Activated CD8-positive, alpha-beta memory T cell treated with anti-CD3 and anti-CD28 coated beads for 24 hours (primary cell): Measurements from ENCODE around the gene DUT.
A peak's percentile ranks its signal among the peaks of the same experiment; 100 is the strongest.
"Not testable (repeated sequence)": the region's sequence is repeated elsewhere in the genome, so short reads cannot be mapped to it uniquely, and the experiment has no call there.

Experiments used
- DNase-seq: peaks from one replicate; pipeline ENCODE4 v3.0.0-alpha.2; 2020

The DUT gene

DNA sequence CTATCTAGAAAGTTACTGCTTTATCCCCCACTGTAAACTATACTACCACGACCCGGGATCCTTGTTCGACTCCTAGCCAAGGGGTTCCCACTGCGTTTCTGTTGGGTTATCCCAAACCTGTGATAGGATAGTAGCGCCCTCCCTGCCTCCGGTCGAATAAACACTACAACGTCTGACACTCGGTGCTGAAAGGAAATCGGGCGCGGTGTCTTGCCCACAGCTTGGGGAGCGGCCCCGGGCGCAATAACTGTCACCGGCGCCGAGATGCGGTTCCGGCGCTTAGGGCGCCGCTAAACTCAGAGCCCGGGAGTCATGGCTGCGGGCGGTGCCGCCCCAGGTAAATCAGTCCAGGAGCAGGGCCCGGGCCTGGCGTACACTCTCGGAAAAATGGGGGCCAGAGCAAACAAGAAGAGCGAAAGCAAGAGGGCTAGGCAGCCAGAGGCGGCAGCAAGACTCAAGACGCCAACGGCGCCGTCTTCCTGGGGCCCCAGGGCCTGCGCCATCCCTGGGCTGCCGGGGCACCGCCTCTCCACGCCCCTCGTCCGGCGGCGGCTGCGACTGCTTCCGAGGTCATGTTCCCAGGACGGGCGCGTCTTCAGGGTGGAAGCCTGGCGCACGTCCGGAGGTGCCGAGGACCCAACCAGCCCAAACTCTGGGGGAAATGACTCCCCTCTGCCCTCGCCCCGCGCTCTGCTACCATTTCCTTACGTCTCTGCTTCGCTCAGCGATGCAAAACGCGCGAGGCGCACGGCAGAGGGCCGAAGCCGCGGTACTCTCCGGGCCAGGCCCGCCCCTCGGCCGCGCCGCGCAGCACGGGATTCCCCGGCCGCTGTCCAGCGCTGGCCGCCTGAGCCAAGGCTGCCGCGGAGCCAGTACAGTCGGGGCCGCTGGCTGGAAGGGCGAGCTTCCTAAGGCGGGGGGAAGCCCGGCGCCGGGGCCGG is at the start of gene DUT:
TSS of gene DUT (plus strand) at position 575 of the 941 bp plus-strand sequence. CDS start at position 662, 87 bp downstream.
- peak; percentile 93 for DNase-seq

- DNase-seq, result no peak
These were observed 49.6 kb upstream of the DUT start for GRCh38 chr15:48281674-48282073.

DNA sequence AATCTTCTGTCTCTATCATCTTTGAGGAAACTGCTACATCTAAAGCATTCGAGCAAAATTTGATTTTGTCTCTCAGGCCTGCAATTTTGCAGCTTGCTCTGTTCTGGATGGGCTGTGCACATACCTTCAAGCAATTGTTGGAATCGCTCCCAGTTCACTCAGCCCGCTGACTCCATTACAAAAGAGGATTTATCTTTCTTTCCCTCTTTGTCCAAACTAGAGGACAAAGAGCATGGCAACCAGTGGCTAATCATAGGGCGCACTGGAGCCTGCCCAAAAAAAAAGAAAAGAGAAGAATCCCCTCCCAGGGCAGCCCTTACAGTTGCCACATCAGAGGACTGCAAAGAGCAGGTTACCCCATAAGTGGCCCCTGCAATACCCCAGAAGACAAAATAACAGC is 49.0 kb upstream of the DUT start:
- DNase-seq, result no peak

GRCh38 chr15:48283396-48284145 is 47.7 kb upstream of the DUT start:
- no peak for DNase-seq

GRCh38 chr15:48285329-48286214 is 45.7 kb upstream of the DUT start:
- DNase-seq, result no peak

- no peak for DNase-seq
These were observed 41.6 kb upstream of the DUT start for GRCh38 chr15:48289628-48290027.

DNA sequence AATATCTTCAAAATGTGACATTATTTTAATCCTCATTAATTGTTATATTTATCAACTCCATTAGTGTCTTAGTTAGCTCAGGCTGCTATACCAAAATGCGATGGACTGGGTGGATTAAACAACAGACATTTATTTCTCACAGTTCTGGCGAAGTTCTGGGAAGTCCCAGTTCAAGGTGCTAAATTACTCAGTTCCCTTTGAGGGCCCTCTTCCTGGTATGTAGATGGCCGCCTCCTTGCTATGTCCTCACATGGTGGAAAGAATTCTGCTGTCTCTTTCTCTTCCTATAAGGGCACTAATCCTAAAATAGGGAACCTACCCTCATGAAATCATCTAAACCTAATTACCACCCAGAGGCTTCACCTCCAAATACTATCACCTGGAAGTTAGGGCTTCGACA is 38.8 kb upstream of the DUT start:
- no peak for DNase-seq

DNA sequence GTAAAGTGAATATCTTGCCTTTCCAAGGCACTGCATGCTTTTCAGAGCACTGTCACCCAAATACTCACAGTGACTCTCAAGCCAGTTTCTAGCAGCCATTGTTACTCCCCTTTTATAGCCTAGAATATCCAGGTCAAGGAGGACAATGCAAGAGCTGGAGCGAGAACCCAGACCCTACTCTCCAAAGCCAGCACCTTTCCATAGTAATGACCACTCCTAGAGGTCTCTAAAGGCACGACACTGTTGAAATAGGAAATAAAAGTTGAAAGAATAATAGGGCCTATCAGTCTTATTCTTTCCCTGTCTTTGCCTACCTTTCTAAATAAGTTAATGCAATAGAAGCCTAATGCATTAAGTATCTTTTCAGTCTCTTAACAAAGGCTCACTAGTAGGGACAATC is 33.6 kb upstream of the DUT start:
- DNase-seq, result no peak

- DNase-seq, result no peak
These were observed 32.3 kb upstream of the DUT start for GRCh38 chr15:48298914-48299313.

DNA sequence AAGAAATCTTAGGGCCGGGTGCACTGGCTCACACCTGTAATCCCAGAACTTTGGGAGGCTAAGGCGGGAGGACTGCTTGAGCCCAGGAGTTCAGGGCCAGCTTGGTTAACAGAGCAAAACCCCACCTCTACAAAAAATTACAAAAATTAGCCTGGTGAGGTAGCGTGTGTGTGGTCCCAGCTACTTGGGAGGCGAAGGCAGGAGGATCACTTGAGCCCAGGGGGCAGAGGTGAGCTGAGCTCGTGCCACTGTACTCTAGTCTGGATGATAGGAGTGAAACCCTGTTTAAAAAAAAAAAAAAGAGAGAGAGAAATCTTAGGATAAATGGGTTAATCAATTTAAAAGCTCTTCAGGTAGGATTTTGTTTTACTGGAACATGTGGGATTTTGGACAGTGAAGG is 31.2 kb upstream of the DUT start:
- DNase-seq, result no peak

DNA sequence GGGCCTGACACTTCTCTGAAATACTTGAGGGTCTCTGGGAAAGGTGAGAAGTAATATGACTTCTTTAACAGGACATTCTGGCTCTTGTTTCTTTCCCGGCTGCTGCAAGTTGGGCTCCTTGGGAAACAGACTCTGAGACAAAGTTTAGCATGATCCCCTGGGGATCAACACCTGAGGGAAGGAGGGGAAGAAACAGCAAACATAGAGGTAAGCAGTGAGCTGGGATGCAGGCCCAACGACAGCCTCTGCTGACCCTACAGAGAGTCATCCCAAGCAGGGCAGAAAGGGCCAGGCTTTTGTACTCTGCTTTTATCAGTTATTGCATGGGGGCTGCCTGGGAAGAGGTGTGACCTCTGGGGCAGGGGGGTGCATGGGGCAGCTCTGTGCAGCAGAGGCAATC is 26.8 kb upstream of the DUT start:
- no peak for DNase-seq

- no peak for DNase-seq
These were observed 24.6 kb upstream of the DUT start for GRCh38 chr15:48306639-48307038.

DNA sequence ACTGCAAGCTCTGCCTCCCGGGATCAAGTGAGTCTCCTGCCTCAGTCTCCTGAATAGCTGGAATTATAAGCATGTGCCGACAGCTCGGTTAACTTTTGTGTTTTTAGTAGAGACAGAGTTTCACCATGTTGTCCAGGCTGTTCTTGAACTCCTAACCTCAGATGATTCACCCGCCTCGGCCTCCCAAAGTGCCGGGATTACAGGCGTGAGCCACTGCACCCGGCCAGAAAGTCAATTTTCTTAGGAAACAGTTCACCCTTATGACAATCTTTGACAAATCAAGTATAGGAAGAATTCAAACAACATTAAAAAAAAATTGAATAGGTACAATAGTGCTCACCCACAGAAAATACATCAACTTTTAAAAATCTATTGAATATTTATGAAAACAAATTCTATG is 23.6 kb upstream of the DUT start:
- DNase-seq, result no peak

- no peak for DNase-seq
These were observed 21.5 kb upstream of the DUT start for GRCh38 chr15:48309740-48310139.

DNA sequence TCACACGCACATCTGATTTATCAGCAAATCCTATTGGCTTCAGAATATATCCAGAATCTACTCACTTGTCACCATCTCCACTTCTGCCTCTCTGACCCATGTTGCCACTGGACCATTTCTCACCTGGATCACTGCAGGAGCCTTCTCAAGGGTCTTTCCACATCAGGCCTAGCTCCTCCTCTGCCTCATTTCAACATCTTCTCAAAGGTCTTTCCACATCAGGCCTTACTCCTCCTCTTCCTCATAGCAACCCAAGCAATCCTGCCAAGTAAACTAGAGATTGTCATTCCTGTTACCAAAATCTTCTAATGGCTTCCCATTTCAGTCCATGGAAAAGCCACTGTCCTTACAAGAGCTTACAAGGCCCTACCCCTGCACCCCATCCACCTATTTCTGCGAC is 18.0 kb upstream of the DUT start:
- DNase-seq, result no peak

DNA sequence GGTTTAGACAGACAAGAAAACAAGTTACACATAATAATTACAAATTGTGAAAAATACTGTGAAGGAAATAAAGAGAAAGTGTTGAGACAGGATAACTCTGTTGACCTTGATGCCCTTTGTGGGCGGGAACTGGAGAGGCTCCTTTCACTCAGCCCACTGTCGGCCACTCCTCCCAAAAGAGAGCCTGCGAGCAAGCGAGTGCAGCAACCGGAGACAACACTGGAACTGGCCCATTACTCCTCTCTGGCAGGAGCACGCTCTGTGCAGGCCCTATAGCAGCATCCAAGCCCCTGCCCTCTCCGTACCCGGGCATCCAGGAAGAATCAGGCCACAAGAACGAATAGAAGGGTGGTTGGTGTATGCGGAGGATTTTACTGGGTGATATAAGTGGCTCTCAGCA is 16.2 kb upstream of the DUT start:
- DNase-seq, result no peak

DNA sequence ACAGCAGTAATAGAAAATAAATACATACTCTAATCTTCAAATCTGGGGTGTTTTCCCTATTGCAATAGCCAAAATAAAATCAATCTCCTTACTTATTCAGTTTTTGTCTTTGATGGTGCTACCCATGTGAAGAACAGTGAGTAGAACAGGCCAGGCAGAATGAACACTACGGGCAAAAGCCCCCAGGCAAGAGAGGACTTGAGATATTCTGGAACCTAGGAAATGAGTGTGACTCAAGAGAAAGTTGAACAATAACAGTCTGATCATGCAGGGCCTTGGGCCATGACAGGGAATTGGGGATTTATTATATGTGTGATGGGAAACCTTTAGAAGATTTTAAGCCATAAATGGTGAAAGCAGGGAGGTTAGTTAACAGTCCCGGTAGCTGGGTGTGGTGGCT is 14.0 kb upstream of the DUT start:
- no peak for DNase-seq

DNA sequence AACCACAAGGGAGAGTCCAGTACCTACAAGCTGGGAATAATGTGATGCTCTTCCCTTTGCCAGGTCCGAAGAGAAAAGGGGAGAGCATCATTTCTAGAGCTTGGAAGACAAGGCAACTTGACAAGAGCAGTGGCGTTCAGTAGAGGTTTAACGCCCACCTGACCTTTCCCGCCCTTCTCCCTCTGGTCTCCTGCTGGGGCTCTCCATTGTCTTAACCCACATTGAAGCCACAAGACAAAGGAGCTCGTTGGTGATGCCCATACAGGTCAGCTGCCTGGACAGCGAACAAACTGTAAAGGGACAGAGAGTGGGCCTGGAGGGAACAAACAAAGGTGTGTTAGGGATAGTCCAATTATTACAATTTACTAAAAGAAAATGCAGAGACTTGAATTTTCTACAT is 13.1 kb upstream of the DUT start:
- no peak for DNase-seq

- DNase-seq, result no peak
These were observed 7.9 kb upstream of the DUT start for GRCh38 chr15:48323294-48323693.

GRCh38 chr15:48324949-48325348 is 6.3 kb upstream of the DUT start:
- DNase-seq, result no peak

GRCh38 chr15:48325400-48325799 is 5.8 kb upstream of the DUT start:
- no peak for DNase-seq

DNA sequence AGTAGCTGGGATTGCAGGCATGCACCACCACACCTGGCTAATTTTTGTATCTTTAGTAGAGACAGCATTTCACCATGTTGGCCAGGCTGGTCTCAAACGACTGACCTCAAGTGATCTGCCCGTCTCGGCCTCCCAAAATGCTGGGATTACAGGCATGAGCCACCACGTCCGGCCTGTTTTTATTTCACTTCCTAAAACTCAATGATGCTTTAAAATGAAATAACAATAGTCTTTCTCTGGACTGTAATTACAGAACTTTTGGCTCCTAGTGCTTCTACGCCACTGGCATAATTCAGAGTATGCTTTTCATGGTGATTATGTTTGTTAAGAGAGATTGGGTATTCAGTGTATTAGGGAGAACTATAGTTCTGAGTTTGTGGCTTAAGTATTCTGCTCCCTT is 5.0 kb upstream of the DUT start:
- not testable (repeated sequence) for DNase-seq

GRCh38 chr15:48330105-48330785 is 984 bp upstream of the DUT start:
- DNase-seq, result no peak
